T47D (cell line): ENCODE measurements around the gene FNDC3B.

Experiments used
- DNase-seq, 2 experiments: peaks; one replicate each; pipeline versions ENCODE4 v3.0.0 to v3.0.0-alpha.2; 2011 to 2012; ENCODE audit warnings: low read depth in 1 of 2, low spot score in 1 of 2
- JUND ChIP-seq: IDR thresholded peaks from 2 replicates; pipeline ENCODE4 v1.6.1; 2012; ENCODE audit warnings: low read depth
- in situ Hi-C: cut with HindIII; loops from 2 replicates; pipeline ENCODE4 v1.10.0; 2016; ENCODE audit warnings: low sequenced_read_pairs, low pct_unique_long_range_greater_than_20kb

The FNDC3B gene

DNA sequence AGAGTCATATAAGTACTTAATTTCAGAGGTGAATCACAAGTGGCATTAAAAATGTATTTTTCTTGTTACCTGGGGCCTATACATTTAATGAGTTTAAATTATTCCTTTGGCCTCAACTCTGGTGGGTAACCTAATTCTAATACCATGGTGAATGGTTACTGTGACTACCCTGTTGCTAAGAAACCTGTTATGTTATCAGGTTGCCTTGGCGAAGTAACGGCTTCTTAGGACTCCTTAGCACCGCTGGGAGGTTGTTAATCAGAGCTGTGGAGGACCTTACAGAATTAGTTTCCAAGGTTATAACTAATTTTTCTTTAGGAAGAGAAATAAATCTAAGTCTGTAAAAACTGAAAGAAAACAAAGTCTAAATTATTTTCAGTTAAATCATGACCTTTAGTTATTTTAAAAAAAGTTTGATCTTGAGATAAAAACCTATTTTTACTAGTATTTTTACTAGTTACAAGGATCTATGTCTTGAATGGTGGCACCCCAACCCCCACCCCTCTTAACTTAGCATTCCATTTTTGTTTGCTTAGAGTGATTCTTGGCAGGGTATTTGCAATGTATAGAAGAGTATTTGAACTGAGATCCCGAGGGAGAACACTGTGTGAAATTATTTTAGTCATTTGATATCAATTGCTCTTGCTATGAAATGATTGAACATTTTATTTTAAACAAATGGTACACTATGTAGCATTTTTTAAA is 155.5 kb downstream of the FNDC3B start:
- peak; percentile 52 to 56 for DNase-seq
- in situ Hi-C loops = no loop called here
- no peak for TF ChIP-seq JUND

DNA sequence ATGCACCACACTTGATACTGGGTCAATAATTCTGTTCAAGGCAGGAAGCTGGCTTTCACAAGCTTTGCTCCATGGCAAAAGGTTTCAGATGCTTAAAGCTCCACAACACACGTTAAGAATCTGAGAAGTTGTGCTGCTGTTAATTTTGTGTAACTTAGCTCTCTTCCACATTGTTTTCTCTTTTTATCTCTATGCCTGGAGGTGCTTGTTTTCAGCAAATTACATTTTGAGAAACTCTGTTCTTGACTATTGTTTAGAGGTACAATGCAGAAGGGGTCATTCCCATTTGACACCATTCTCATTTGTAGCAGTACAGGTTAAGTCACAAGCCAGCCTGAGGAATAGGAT is 156.0 kb downstream of the FNDC3B start:
- DNase-seq = no peak
- TF ChIP-seq JUND = no peak
- in situ Hi-C loops = no loop called here

DNA sequence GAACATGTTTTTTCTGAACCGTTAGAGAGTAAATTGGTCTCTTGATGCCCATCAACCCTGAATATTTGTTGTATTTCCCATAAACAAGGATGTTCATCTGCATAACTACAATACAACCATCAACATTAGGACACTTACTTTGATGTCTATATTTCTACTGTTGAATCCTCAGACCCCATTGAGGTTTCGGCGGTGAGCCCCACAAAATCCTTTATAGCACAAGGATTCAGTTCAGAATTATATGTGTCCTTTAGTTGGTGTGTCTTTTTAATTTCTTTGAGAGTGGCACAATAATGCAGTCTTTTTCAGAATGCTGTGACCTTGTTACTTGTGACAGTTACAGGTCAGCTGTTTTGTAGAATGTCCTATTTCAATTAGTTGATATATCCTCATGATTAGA is 158.0 kb downstream of the FNDC3B start:
- in situ Hi-C loops = no loop called here
- DNase-seq = no peak
- TF ChIP-seq JUND = no peak

DNA sequence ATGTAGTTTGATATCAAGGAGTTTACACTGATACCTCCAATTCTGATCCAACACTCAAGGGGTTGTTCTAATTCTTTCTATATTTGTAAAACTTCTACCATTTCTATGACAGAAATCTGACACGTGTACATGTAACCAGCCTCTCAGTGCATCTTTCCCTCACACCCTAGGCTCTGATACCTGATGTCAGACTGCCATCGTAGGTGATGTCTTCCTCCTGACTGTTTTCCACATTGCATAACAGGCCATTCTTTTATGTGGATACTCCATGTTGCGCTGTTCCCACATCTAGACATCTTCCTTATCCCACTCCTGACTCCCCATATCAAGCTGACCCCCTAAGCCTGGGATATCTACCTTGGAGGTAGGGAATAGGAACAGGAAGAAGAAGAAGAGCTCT is 159.1 kb downstream of the FNDC3B start:
- no peak for TF ChIP-seq JUND
- DNase-seq = no peak
- in situ Hi-C loops = no loop called here

DNA sequence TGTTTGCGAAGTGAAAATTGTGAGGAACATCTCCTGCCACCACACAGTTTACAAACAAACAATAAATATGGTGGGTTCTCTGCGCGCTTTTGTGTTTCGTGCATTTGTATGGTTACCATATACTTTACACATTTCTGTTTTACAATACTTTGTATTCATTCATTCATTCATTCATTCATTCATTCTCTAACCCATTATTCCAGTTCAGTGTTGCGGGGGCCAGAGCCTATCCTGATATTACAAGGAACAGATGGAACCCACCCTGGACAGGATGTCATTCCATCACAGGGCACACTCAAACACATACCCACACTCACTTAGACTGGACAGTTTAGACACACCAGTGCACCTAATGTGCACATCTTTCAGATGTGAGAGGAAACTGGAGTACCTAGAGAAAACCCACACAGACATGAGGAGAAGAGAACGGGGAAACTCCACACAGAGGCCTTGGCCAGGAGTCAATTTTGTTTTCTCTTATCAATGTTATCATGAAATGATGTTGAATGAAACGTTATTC is 160.5 kb downstream of the FNDC3B start:
- in situ Hi-C loops = no loop called here
- TF ChIP-seq JUND = no peak
- DNase-seq = no peak

DNA sequence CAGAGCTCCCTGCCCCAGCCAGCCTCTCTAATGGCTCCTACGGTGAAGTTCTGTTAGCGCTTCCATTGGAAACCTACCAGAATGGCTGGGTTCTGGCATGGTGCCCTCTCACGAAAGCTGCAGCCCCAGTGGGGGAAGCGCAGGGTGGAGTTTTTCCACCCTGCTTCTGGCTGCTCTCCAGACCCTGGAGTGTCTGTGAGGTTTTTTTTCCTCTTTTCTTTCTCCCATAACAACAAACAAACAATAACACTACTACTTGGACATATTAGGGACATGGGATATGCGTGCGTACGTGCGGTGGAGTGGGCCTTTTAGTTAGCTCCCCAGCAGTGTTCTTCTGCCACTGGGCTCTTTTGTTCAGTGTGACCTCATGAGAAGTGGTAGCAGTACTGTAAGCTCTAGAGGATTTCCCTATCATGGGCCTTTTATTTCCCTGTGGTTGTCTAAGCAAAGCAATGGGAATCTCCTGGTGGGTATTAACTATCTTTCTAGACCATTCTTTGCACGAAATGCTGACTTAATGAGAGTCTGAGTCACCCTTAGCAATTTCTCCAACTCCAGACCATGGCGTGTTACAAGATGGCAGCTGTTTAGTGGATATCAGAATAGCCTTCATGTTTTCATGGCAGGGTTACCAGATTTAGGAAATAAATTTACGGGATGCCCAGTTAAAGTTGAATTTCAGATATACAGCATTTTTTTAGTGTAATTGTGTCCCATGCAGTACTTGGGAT is 161.9 kb downstream of the FNDC3B start:
- TF ChIP-seq JUND = no peak
- in situ Hi-C loops = no loop called here
- DNase-seq = no peak

DNA sequence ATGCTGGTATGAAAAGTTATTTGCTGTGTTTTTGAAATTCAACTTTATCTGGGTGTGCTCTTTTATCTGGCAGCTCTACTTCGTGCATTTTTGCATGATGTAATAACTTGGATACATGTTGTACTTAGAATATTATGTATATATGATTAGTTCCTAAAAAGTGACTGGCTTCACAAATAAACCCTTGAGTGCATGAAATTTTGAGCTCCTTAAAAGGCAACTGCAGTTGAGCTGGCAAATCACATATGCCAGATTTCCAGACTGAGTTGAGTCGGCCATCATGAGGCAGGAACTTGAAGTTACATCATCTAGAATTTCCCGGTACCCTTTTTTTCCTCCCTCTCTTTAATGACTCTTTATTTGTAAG is 162.5 kb downstream of the FNDC3B start:
- TF ChIP-seq JUND = no peak
- in situ Hi-C loops = no loop called here
- no peak for DNase-seq

DNA sequence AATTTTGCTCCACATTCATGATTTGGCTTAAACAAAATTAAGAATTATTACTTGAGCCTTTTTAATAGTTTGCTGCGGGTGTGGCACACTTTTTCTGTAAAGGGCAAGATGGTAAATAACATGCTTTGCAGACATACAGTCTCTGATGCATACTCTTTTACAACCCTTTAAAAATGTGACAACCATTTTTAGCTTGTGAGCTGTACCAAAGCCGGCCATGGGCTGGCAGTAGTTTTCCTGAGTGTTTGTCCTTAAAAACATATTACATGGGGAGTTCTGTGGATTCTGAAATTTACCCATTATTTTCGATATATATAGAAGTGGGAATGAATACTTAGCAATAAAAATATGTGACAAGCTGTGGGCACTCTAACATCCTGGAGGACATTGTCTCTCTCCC is 163.4 kb downstream of the FNDC3B start:
- in situ Hi-C loops = no loop called here
- no peak for DNase-seq
- no peak for TF ChIP-seq JUND

DNA sequence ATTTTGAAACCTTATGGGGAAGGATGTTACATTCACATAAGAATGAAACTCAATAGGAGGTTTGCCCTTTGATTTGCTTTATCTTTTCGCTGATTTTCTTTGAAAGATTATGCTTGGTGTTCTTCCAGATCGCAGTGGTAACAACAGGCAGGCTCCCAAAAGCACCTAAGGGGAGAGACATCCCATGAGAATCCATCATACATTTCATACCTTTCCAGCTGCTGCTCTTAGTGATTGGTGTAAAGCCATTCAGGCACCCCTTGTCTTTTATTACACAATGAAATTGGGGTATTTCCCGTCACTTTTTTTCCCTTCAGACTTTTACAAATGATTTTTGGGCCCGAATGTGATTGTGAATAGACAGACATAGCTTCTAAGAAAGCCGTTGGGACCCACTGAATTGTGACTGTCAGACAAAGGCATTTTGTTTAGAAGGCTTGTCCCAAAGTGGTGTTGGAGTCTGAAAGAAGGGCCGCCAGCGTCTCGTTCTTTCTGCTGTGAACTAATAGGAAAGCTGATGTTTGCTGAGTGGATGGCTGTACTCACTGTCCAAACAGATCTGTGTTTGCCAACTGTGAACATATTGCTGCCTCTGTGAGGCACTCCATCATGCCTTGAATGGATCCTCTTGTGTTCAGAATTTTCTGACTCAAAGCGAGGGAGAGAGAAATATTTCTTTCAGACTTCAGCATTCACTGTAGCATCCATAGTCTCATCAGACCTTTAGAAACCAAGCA is 164.3 kb downstream of the FNDC3B start:
- DNase-seq = peak; percentile 85 to 89
- TF ChIP-seq JUND = 0 out of 2 replicates have a peak, but pooled peaks have one; percentile 25
- in situ Hi-C loops = no loop called here

DNA sequence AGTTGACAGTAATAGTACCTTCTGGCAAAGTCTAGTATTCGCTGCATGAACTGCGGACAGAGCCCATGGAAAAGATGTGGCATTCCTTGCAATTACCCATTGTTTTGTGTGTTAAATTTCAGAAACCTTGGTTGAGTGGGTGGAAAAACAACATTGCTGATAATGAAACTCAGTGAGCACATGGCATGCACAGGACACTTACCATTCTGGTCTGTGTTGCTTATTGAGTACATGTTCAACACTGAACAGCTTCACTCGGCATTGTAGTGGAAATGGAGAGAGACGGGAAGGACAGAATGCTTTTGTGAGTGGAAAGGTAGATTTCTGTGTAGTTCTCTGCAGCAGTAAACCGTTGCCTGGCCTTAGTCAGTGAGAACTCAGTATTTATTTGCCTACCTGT is 165.3 kb downstream of the FNDC3B start:
- in situ Hi-C loops = no loop called here
- DNase-seq = no peak
- TF ChIP-seq JUND = no peak

DNA sequence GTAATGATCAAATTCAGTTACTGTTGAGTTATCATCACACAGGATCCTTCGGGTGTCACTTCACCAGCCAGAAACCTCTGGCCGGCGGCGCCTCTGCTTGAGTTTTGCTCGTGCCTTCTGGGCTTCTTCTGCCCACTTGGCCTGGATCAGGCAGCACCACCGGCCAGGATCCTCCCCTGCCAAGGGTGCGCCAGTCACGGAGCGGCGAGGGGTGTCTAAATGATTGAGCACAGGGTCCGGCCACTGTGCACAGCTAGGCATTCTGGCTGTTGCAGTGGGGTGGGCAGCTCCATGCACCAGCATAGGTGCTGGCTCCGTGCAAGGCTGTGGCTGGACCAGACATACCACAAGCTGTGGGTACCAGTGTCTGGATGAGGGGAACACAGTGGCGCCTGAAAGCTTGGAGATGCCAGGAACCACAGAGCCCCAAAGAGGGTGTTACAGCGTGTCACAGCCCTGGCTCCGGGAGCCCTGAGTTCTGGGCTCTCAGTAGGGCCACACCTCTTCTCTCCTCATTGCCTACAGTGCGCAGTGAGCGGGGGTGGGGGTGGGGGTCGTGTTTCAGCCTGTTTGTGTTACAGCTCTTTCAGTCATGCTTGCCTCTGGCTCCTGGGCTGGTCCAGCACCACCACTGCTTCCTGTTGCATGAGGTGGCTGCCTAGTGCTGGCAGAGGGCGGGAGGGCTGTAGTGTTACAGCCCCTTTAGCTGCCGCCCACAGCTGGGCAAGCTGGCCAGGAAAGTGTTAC is 169.4 kb downstream of the FNDC3B start:
- TF ChIP-seq JUND = no peak
- in situ Hi-C loops = no loop called here
- DNase-seq = no peak
